Right atrium auricular region (tissue), 2 donors: Measurements from ENCODE around the gene CEP57. TPM values are rescaled to one million over a fixed set of nuclear protein-coding genes. Genes with fewer than 3 reads are reported as not detected.

Experiments used
- DNase-seq: peaks from one replicate; pipeline ENCODE4 v3.0.0-alpha.2; 2019; ENCODE audit warnings: low spot score
- H3K27ac ChIP-seq, 2 donors: fragments of 200-600 bp; sonication (generic); 1 replicate in 1 of 2; 2 replicates in 1 of 2; pipeline ENCODE4 v1.5.1; 2016 to 2019
- H3K27me3 ChIP-seq, 2 donors: fragments of 200-600 bp; sonication (generic); one replicate each; pipeline versions ENCODE4 v1.5.1 to v1.6.0; 2017 to 2019
- H3K36me3 ChIP-seq: fragments of 200-600 bp; sonication (generic); one replicate; pipeline ENCODE4 v1.5.1; 2016
- H3K4me1 ChIP-seq, 2 donors: fragments of 200-600 bp; sonication (generic); one replicate each; pipeline versions ENCODE4 v1.5.1 to v1.6.0; 2017 to 2019
- H3K4me3 ChIP-seq, 2 donors: fragments of 200-600 bp; sonication (generic); 1 replicate in 1 of 2; 2 replicates in 1 of 2; pipeline ENCODE4 v1.5.1; 2017 to 2019; ENCODE audit warnings: mild to moderate bottlenecking in 1 of 2, moderate library complexity in 1 of 2
- H3K9me3 ChIP-seq, 2 donors: fragments of 200-600 bp; sonication (generic); one replicate each; pipeline ENCODE4 v1.5.1; 2019
- total RNA-seq, 2 donors: library from RNA; depleted of rRNA; stranded (reverse); fragments of >200 nt; gene quantifications; one replicate each; pipeline ENCODE4 v1.1.0, GENCODE V29; 2016
- TF ChIP-seq, protein P1 (sequence below), 2 donors: fragments of 200-600 bp; sonication (generic); IDR thresholded peaks; one replicate each; pipeline ENCODE4 v1.5.1; 2019; ENCODE audit warnings: antibody characterized with exemption in 2 of 2

The CEP57 gene
- total RNA-seq, 2 donors from 2014 or later: 16.1 to 20.0 TPM

- DNase-seq: no peak
- H3K27ac ChIP-seq: no peak overlapping the region
- no peaks in the 10 kb centered on the region for H3K27me3 ChIP-seq
- H3K4me1 ChIP-seq: no peaks in the 10 kb centered on the region
- H3K4me3 ChIP-seq: no peak overlapping the region
- no peaks in the 10 kb centered on the region for H3K9me3 ChIP-seq
- peaks cover 80% of the 10 kb centered on the region for H3K36me3 ChIP-seq
- TF ChIP-seq, protein P1, sequence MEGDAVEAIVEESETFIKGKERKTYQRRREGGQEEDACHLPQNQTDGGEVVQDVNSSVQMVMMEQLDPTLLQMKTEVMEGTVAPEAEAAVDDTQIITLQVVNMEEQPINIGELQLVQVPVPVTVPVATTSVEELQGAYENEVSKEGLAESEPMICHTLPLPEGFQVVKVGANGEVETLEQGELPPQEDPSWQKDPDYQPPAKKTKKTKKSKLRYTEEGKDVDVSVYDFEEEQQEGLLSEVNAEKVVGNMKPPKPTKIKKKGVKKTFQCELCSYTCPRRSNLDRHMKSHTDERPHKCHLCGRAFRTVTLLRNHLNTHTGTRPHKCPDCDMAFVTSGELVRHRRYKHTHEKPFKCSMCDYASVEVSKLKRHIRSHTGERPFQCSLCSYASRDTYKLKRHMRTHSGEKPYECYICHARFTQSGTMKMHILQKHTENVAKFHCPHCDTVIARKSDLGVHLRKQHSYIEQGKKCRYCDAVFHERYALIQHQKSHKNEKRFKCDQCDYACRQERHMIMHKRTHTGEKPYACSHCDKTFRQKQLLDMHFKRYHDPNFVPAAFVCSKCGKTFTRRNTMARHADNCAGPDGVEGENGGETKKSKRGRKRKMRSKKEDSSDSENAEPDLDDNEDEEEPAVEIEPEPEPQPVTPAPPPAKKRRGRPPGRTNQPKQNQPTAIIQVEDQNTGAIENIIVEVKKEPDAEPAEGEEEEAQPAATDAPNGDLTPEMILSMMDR (IDR thresholded peaks at IDR 0.05): no peak
These were observed 9.8 kb upstream of the CEP57 start for GRCh38 chr11:95780544-95780943.

DNA sequence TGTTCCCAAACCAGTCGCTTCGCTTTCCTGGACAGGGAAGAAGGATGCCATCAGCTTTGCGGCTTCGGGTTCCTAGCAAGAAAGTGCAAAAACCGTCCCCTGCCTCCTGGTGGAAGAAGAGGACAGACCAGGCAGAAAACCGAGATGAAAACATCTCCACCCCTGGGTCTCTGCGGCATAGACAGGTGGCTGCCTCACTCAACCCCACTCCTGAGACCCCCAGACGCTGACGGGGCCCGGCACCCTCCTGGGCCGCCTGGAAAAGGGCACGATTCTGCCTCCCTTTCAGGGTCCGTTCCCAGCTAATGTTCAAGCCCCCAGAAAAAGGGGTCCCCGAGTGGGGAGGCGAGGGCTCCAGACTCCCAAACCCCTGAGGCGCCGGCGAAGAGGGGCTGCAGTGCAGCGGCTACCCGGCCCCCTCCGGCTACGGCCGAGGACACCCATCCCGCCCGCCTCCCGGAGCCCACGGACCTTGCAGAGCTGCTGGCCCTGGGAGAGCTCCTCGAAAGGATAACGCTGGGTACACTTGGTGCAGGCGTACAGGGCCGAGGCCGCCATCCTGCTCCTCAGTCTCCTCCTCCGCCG lies 1.3 kb upstream of the CEP57 start:
- DNase-seq: no peak
- H3K27ac ChIP-seq: peak overlapping the region; percentile 99 to 100
- H3K36me3 ChIP-seq: peaks cover 20% of the 10 kb centered on the region
- no peaks in the 10 kb centered on the region for H3K27me3 ChIP-seq
- H3K4me3 ChIP-seq: peak overlapping the region; percentile 94 to 98
- H3K4me1 ChIP-seq: peaks cover 0 to 22% of the 10 kb centered on the region in 2 donors
- TF ChIP-seq, protein P1 (IDR thresholded peaks at IDR 0.05): no peak
- H3K9me3 ChIP-seq: no peaks in the 10 kb centered on the region

GRCh38 chr11:95789506-95790122 lies 684 bp upstream of the CEP57 start, which contains the start of gene FAM76B:
Gene FAM76B (minus strand): TSS chr11:95789782. CDS start chr11:95789478, 304 bp downstream.
- peaks cover 0 to 22% of the 10 kb centered on the region in 2 donors for H3K4me1 ChIP-seq
- H3K4me3 ChIP-seq: peak within 1 kb of the TSS; percentile 94 to 98
- peak; percentile 97 for DNase-seq
- peaks cover 16% of the 10 kb centered on the region for H3K36me3 ChIP-seq
- TF ChIP-seq, protein P1 (IDR thresholded peaks at IDR 0.05): no peak
- H3K9me3 ChIP-seq: no peaks in the 10 kb centered on the region
- no peaks in the 10 kb centered on the region for H3K27me3 ChIP-seq
- H3K27ac ChIP-seq: peak within 1 kb of the TSS; percentile 99 to 100

DNA sequence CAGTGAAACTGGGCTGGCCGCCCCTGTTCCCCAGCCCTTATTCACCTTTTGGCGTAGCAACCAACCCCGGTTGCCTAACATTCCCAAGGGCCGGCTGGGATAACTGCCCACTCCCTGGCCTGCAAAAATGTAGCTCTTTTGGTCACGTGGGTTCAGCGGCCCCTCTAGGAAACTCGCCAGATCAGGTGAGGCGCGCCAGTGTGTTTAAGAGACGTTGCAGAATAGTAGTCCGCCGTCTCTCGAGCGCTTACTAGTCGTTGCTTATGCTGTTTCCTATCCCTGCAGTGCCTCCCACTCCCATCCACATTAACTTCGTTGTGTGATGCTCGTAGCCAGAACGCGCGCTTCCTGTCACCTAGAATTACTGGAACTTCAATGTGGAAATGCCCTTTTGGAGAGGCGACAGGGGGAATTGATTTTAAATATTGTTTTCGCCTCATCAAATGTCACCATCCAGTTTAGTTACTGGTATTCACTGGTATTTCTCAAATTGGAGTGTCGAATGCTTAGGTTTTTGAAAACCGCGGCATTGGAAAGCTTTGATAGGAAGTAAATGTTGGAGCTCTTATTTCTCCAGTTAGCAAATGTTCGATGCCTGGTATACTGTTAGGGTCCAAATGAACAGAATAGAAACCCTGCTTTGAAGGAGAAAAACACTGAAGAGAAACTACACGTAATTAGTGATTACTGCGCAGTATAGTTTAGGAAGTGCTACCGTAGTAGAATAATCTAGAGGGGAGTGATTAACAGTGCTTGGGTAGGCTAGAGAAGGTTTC lies 823 bp downstream of the CEP57 start:
- TF ChIP-seq, protein P1 (IDR thresholded peaks at IDR 0.05): no peak
- H3K27ac ChIP-seq: peak overlapping the region; percentile 99 to 100

GRCh38 chr11:95791709-95792033 lies 1.4 kb downstream of the CEP57 start:
- Histone ChIP-seq H3K9me3 (no peaks in the 10 kb centered on the region), H3K27me3 (no peaks in the 10 kb centered on the region), H3K4me1 (peaks cover 0 to 22% of the 10 kb centered on the region in 2 donors), H3K36me3 (no peaks in the 10 kb centered on the region), H3K27ac (no peak overlapping the region), H3K4me3 (peak overlapping the region in 1 of 2 donors; percentile 94)
- TF ChIP-seq, protein P1 (IDR thresholded peaks at IDR 0.05): no peak
- DNase-seq: no peak

More for the DNA sequence above, 823 bp downstream of the CEP57 start:
- Histone ChIP-seq H3K4me3 (peak overlapping the region; percentile 94 to 98), H3K27me3 (no peaks in the 10 kb centered on the region), H3K4me1 (peaks cover 0 to 22% of the 10 kb centered on the region in 2 donors), H3K36me3 (peaks cover 1% of the 10 kb centered on the region), H3K9me3 (no peaks in the 10 kb centered on the region)
- peak; percentile 78 for DNase-seq
